HG03060 (cell line): ENCODE results near the gene TMEM258.

Experiments
- ATAC-seq: cut with Tn5 transposase; IDR thresholded peaks from one replicate; pipeline ENCODE4 v1.9.1; 2021; ENCODE audit warnings: low read depth, moderate number of reproducible peaks; ENCODE audit not compliant: unreplicated experiment

TMEM258 gene

GRCh38 chr11:61826930-61827570, 34.7 kb upstream of the TMEM258 start:
- ATAC-seq = no peak

DNA sequence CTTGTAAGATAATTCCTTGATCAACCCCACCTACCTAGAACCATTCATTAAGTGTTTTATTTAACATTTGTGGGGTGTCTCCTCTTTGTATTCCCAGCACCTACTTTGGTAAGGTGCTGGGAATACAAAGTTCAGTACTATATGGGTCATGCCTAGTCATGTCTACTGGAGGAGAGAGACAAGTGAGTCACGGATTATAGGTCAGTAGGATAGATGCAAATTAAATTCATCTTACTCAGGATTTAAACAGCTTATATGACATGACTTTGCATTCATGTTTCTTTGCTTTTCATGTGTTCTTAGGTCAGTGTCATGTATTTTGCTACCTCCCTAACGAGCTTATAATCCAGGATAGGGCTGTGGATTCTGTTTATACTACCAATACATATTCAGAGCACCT, 27.8 kb upstream of the TMEM258 start:
- ATAC-seq = no peak

DNA sequence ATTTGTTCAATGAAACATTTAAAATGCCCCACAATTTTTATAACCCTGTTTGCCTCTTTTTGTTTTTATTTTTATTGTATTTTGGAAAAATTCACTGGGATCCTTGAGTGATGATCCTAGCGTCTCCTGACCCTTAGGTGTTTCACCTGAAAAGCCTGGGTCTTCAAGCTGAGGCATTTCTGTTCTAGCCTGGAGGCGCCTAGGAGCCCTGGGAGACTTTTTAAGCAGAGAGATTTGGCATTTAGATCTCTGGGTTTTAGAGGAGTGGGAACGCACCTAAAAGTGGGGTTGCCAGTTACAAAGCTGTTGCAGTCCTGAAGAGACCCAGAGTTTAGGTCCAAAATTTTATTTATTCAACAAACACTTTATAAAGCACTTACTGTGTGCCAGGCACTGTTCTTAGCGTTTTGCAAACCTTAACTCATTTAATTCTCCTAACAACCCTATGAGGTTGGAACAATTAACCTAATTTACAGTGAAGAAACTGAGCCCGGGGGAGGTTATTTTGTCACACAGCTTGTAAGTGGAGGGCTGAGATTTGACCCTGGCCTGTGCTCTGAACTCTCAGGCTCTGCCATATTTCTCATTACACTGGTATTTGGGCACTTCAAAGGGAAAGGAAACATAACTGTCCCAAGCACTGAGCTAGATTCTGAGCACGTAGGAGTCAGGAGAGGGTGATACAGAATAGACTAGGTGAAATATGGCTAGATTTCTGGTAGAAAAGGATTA, 25.2 kb upstream of the TMEM258 start:
- ATAC-seq = no peak

- ATAC-seq = no peak
These were observed 24.5 kb upstream of the TMEM258 start, which contains the start of gene FADS1 for GRCh38 chr11:61816736-61817455. TSS of gene FADS1 (minus strand) at chr11:61817003. CDS start at chr11:61816929, 74 bp downstream.

- no peak for ATAC-seq
These were observed 23.7 kb upstream of the TMEM258 start for GRCh38 chr11:61815790-61816735.

DNA sequence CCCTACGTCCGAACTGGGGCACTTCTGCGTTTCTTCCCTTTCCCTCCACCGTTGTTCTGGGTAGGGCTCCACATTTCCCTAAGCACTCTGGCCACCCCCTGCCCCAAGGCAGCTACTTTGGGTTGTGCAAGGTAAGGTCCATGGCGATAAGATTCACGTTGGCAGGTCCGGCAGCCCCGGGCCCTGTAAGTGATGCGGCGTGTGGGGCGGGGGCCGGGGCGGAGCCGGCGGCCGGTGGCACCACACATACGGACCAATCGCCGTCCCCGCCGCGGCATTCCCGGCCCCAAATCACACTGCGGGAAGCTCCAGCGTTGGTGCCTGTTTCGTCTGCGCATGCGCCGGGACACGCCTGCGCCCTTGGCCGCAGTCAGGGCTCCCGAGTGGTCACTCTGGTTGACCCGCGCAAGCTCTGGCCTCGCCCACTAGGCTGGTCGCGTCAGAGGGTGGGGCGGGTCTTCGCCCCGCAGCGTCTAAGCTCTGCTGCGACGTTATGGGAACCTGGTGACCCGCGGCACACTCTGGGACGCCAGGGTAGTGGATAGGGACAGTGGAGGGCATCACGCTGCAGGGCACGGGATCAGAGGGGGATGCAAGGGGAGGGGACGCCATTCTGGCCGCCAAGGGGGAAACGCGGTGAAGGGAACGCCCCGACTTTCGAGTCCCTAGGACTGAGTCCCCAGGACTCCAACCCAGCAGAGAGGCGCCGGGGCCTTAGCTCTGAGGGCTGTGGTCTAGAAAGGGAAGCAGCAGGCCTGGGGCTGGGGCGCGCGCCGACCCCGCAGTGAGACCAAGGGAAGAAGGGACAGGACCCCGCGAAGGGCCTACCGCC, 22.8 kb upstream of the TMEM258 start:
- no peak for ATAC-seq

- ATAC-seq = no peak
These were observed 22.0 kb upstream of the TMEM258 start for GRCh38 chr11:61814247-61814957.

- no peak for ATAC-seq
These were observed 20.5 kb upstream of the TMEM258 start for GRCh38 chr11:61812736-61813411.

- ATAC-seq = no peak
These were observed 19.4 kb upstream of the TMEM258 start for GRCh38 chr11:61811831-61812230.

- no peak for ATAC-seq
These were observed 18.3 kb upstream of the TMEM258 start for GRCh38 chr11:61810671-61811175.

DNA sequence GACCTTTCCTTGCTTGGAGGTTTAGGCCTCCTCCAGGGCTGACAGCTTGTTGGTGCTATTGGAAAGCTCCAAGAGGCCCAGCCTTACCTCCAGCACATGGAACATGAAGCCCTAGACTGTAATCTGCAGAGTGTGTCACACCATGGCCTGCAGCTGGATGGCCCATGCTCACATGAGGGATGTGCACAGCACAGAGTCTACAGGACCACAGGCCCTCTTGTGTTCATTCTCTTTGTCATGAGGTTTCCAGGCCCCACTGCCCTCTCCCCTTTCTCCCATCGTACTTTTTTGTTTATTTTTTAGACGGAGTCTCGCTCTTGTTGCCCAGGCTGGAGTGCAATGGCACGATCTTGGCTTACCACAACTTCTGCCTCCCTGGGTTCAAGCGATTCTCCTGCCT, 14.4 kb upstream of the TMEM258 start:
- ATAC-seq = no peak

DNA sequence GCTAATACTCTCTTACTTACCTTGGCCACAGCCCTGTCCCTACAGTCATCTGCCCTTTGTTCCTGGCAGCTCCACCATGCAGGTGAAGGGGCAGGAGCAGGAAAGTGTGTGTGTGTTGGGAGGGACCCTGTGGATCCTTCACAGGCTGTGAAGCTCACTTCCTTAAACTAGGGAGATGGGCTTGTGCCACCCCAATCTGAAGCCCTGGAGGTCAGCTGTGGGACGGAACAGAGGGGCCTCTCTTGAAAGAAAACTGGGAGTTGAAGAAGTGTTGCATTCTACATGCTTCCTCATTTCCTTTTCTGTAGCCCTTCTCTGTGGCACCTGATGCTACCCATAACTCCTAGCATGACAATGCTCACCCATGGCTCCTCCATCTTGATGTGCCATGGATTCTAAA, 12.7 kb upstream of the TMEM258 start:
- no peak for ATAC-seq

GRCh38 chr11:61803889-61804647, 11.7 kb upstream of the TMEM258 start:
- no peak for ATAC-seq

- ATAC-seq = no peak
These were observed 10.2 kb upstream of the TMEM258 start for GRCh38 chr11:61802605-61803004.

GRCh38 chr11:61800331-61801281, 8.2 kb upstream of the TMEM258 start:
- ATAC-seq = no peak

GRCh38 chr11:61799665-61800284, 7.4 kb upstream of the TMEM258 start:
- ATAC-seq = no peak
